ENCODE data around the gene CBX5. TPM values are rescaled to one million over a fixed set of nuclear protein-coding genes. Genes with fewer than 3 reads are reported as not detected.

Gene CBX5
- total and polyA plus RNA-seq, 9 of the 15 experiments (the other 6 are each of a cell fraction or from before 2014, with no cell fraction given): 32.6 to 102 (median 59.2) TPM

- TF ChIP-seq ZBTB2 (IDR thresholded peaks at IDR 0.05) (no peak), PREB (CRISPR knock-in tag; IDR thresholded peaks at IDR 0.05) (peak; percentile 99), MLLT1 (IDR thresholded peaks at IDR 0.05) (peak; percentile 44 to 56; a peak in 3 of 4 replicates), THRAP3 (IDR thresholded peaks at IDR 0.05; ENCODE audit: borderline replicate concordance) (peak; percentile 52; the same call in 1 of the 2 replicates), TCFL5 (CRISPR knock-in tag; conservative IDR thresholded peaks at IDR 0.05) (0 out of 2 replicates have a peak, but pooled peaks have one; percentile 4), CHCHD3 (CRISPR knock-in tag; IDR thresholded peaks at IDR 0.05) (peak; percentile 84; the same call in 1 of the 2 replicates), PTBP1 (IDR thresholded peaks at IDR 0.05; ENCODE audit: low read depth, low read length) (peak; percentile 69; the same call in 1 of the 2 replicates), SIN3A (IDR thresholded peaks at IDR 0.05; ENCODE audit: borderline replicate concordance in 2 of 2, control insufficient read depth in 1 of 2, low read depth in 2 of 2, low read length in 2 of 2) (peak in 1 of 2 experiments; percentile 63; a peak in 2 of 4 replicates), NFIC (IDR thresholded peaks at IDR 0.05) (peak; percentile 5; the same call in 1 of the 2 replicates), KLF10 (CRISPR knock-in tag; IDR thresholded peaks at IDR 0.05) (peak; percentile 78; the same call in 1 of the 2 replicates), DEAF1 (CRISPR knock-in tag; IDR thresholded peaks at IDR 0.05) (0 out of 2 replicates have a peak, but pooled peaks have one; percentile 11), FOXP4 (CRISPR knock-in tag; IDR thresholded peaks at IDR 0.05; ENCODE audit: borderline replicate concordance) (0 out of 2 replicates have a peak, but pooled peaks have one; percentile 48), ZNF586 (CRISPR knock-in tag; conservative IDR thresholded peaks at IDR 0.05) (peak; percentile 5; the same call in 1 of the 2 replicates), NFATC3 (IDR thresholded peaks at IDR 0.05) (0 out of 2 replicates have a peak, but pooled peaks have one; percentile 30), ZNF551 (CRISPR knock-in tag; IDR thresholded peaks at IDR 0.05) (peak; percentile 48), ERF (CRISPR knock-in tag; IDR thresholded peaks at IDR 0.05) (0 out of 2 replicates have a peak, but pooled peaks have one; percentile 82), ZNF780A (CRISPR knock-in tag; IDR thresholded peaks at IDR 0.05) (peak; percentile 31; the same call in 1 of the 2 replicates), EGR1 (conservative IDR thresholded peaks at IDR 0.05) (peak; percentile 42; the same call in 1 of the 2 replicates), SIRT6 (IDR thresholded peaks at IDR 0.05; ENCODE audit: low read depth, low read length) (peak; percentile 99)
These were observed 7.6 kb upstream of the CBX5 start (continued) for GRCh38 chr12:54287261-54288157.
